ENCODE data around the gene KNSTRN.

Gene KNSTRN

DNA sequence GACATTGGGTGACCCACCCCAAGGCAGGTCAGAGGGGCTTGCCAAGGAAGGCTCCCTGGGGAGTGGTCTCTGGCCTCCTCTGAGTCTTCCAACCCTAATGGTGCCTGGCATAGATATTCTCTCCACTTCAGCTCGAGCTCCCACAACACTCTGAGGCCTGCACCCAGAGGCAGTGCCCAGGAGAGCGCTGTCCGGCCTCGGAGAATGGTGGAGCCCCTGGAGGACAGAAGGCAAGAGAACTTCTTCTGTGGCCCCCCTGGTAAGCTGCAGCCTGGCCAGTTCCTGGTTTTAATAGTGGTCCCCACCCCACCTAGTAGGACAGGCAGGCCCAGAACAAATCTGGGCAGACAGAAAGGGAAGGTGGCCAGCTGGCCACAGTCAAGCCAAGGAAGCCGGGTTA lies 17.5 kb upstream of the KNSTRN start:
- DNase-seq (ENCODE audit: low spot score): no peak
- peak overlapping the region; percentile 3; the same call in 1 of the 2 replicates for H3K27ac ChIP-seq
- ChIA-PET CTCF (interaction anchor here (0.6 to 5.9 kb wide), 3 partner anchors 24 to 175 kb away, joined by 3 to 112 read pairs (median 3); partner anchors contain the start of gene CCDC9B), POLR2A (ENCODE audit: low non-redundant PET) (no interaction called here)
- TF ChIP-seq, protein P1, sequence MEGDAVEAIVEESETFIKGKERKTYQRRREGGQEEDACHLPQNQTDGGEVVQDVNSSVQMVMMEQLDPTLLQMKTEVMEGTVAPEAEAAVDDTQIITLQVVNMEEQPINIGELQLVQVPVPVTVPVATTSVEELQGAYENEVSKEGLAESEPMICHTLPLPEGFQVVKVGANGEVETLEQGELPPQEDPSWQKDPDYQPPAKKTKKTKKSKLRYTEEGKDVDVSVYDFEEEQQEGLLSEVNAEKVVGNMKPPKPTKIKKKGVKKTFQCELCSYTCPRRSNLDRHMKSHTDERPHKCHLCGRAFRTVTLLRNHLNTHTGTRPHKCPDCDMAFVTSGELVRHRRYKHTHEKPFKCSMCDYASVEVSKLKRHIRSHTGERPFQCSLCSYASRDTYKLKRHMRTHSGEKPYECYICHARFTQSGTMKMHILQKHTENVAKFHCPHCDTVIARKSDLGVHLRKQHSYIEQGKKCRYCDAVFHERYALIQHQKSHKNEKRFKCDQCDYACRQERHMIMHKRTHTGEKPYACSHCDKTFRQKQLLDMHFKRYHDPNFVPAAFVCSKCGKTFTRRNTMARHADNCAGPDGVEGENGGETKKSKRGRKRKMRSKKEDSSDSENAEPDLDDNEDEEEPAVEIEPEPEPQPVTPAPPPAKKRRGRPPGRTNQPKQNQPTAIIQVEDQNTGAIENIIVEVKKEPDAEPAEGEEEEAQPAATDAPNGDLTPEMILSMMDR (conservative IDR thresholded peaks at IDR 0.05; ENCODE audit: low read depth): no peak

DNA sequence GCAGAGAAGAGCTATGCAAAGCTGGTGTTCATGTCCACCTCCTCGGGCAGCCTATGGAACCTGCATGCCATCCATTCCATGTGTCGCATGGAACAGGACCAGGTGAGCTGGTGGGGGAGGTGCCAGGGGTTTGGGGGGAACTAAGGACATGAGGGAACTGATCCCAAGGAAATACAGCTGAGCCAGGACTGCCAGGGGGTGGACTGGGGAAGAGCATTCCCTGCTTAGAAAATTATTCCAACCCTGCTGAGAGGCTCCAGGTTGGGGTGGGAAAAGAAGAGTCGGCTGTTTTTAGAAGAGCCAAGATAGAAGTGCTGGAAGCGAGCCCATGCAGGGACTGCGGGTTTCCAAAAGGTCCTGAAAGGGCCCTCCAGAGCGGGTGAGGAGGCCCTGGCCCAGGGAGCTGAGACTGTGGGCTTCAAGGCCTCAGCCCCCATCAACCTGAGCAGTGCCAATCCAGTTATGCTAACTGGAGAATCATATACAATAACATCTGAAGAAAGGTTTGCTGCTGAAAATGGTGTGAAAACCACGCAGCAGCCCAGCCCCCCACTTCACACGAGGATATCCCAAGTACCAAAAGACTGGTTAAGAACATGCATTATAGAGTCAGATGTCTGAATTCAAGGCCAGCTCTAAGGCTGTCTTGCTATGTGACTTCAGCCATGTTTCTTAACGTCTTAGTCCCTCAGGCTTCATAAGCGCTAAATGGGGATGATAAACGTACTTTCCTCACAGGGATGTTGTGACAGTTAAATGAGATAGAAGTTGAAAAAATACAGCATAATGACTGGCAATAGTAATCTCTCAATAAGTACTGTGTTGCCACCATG lies 16.7 kb upstream of the KNSTRN start:
- POLR2A ChIA-PET (ENCODE audit: low non-redundant PET): no interaction called here
- no peak for DNase-seq (ENCODE audit: low spot score)
- TF ChIP-seq, protein P1 (conservative IDR thresholded peaks at IDR 0.05; ENCODE audit: low read depth): no peak
- CTCF ChIA-PET: interaction anchor here (0.6 to 5.9 kb wide), 5 partner anchors 25 to 175 kb away, joined by 3 to 112 read pairs (median 9); partner anchors contain the start of gene CCDC9B
- H3K27ac ChIP-seq: no peak overlapping the region

DNA sequence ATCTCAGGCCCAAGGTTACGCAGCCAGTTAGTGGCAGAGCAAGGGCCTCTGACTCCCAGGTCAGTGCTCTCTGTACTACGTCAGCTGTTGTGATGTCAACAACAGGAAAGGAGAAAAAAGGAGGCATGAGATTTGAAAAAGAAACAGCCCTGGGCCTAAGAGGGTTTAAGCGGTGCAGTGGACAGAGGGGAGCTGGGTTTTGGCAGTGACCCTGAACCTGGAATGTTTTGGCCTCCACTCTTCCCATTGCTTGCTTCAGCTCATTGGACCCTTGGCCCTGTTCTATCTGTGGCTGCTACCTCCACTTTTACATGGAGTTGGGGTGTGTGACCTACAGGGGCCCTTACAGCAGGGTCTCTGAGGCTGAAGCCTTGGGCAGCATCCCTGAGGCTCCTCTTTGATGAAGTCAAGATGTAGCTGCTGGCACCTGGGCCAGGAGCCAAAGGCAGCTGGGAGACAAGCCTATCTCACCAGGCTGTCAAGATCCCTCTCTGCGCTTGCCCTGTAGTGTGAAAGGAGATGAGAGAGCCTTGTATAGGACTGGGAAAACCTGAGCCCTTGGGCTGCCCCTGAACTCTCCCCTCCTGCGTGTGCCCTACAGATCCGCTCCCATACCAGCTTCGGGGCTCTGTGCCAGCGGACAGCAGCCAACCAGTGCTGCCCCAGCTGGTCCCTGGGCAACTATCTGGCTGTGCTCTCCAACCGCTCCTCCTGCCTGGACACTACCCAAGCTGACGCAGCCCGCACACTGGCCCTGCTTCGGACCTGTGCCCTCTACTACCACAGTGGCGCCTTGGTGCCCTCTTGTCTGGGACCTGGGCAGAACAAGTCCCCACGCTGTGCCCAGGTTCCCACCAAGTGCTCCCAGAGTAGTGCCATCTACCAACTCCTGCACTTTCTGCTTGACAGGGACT lies 15.8 kb upstream of the KNSTRN start:
- TF ChIP-seq, protein P1 (conservative IDR thresholded peaks at IDR 0.05; ENCODE audit: low read depth): no peak
- no peak for DNase-seq (ENCODE audit: low spot score)
- peak overlapping the region; percentile 2; the same call in 1 of the 2 replicates for H3K27ac ChIP-seq
- ChIA-PET POLR2A (ENCODE audit: low non-redundant PET) (no interaction called here), CTCF (interaction anchor here (0.6 to 5.9 kb wide), 13 partner anchors 9 to 94 kb away, joined by 3 to 112 read pairs (median 5); partner anchors contain the start of genes CCDC9B, DISP2 and KNSTRN)

DNA sequence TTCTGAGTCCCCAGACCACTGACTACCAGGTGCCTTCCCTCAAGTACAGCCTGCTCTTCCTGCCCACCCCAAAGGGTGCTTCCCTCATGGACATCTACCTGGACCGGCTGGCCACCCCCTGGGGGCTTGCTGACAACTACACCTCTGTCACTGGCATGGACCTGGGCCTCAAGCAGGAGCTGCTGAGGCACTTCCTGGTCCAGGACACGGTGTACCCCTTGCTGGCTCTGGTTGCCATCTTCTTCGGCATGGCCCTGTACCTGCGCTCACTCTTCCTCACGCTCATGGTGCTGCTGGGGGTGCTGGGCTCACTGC lies 15.2 kb upstream of the KNSTRN start:
- peak overlapping the region; percentile 40 for H3K27ac ChIP-seq
- DNase-seq (ENCODE audit: low spot score): no peak
- ChIA-PET POLR2A (ENCODE audit: low non-redundant PET) (no interaction called here), CTCF (interaction anchor here (0.6 to 5.9 kb wide), 26 partner anchors 10 to 156 kb away, joined by 3 to 112 read pairs (median 4); partner anchors contain the start of genes CCDC9B, DISP2 and KNSTRN)
- TF ChIP-seq, protein P1 (conservative IDR thresholded peaks at IDR 0.05; ENCODE audit: low read depth): no peak

DNA sequence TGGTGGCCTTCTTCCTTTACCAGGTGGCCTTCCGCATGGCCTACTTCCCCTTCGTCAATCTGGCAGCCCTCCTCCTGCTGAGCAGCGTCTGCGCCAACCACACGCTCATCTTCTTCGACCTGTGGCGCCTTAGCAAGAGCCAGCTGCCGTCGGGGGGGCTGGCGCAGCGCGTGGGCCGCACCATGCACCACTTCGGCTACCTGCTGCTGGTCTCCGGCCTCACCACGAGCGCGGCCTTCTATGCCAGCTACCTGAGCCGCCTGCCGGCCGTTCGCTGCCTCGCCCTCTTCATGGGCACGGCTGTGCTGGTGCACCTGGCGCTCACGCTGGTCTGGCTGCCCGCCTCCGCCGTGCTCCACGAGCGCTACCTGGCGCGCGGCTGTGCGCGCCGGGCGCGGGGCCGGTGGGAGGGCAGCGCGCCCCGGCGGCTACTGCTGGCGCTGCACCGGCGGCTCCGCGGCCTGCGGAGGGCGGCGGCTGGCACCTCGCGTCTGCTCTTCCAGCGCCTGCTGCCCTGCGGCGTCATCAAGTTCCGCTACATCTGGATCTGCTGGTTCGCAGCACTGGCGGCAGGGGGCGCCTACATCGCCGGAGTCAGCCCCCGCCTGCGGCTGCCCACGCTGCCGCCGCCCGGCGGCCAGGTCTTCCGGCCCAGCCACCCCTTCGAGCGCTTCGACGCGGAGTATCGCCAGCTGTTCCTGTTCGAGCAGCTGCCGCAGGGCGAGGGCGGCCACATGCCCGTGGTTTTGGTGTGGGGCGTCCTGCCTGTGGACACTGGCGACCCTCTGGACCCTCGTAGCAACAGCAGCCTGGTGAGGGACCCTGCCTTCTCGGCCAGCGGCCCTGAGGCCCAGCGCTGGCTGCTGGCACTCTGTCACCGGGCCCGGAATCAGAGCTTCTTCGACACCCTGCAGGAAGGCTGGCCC lies 14.6 kb upstream of the KNSTRN start:
- H3K27ac ChIP-seq: peak overlapping the region; percentile 40
- peak; percentile 80 for DNase-seq (ENCODE audit: low spot score)
- ChIA-PET CTCF (interaction anchor here (0.5 to 5.9 kb wide), 35 partner anchors 10 to 299 kb away, joined by 3 to 112 read pairs (median 4); partner anchors contain the start of genes CCDC9B, DISP2, KNSTRN and PHGR1), POLR2A (ENCODE audit: low non-redundant PET) (no interaction called here)
- TF ChIP-seq, protein P1 (conservative IDR thresholded peaks at IDR 0.05; ENCODE audit: low read depth): peak; percentile 100

Measured in RWPE1 (cell line).